ENCODE measurements around the gene CPM.
"Not testable (repeated sequence)": the region's sequence is repeated elsewhere in the genome, so short reads cannot be mapped to it uniquely, and the experiment has no call there.

Gene CPM

DNA sequence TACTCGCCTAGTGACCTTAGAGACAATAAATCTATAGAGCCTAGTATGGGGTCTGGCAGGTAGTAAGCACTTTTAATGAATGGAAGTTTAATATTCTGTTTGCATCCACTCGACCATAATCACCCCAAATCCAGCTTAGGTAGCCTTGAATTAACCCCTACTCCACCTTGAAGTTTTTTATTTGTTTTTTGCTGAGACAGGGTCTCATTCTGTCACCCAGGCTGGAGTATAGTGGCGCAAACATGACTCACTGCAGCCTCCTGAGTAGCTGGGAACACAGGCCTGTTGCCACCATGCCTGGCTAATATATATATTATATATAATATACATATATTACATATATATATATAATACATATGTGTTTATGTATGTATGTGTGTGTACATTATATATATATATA lies 86.2 kb downstream of the CPM start:
- DNase-seq: no peak

DNA sequence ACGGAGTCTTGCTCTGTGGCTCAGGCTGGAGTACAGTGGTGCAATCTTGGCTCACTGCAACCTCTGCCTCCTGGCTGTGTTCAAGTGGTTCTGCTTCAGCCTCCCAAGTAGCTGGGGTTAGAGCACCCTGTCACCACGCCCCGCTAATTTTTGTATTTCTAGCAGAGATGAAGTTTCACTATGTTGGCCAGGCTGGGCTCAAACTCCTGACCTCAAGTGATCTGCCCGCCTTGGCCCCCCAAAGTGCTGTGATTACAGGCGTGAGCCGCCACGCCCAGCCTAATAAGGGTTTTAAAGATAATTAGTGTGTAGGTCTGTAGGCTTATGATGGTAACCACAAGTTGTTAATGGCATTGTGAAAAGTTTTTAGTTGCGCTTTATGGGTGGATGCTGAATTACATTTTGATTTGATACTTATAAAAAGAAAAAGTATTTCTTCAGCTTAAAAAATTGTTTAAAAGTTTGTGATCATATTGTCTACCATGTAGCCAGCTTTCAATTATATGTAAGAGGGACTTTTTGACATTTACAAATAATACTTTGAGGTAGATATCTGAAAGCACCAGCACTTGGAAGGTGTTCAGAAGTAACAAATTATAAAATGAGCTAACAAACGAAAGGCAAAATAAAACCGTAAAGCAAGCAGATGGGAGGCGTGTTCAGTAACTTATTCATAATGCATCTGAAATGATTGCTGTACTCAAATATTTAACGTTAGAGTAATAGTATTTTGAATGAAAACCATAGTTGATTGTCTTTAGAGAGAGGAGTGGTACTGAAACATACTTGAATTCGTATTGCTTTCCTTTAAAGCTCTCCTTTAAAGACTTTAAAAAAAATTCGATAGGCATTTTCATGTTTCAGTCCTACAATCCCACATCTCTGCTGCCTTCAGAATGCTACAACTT lies 87.9 kb downstream of the CPM start:
- no peak for DNase-seq

DNA sequence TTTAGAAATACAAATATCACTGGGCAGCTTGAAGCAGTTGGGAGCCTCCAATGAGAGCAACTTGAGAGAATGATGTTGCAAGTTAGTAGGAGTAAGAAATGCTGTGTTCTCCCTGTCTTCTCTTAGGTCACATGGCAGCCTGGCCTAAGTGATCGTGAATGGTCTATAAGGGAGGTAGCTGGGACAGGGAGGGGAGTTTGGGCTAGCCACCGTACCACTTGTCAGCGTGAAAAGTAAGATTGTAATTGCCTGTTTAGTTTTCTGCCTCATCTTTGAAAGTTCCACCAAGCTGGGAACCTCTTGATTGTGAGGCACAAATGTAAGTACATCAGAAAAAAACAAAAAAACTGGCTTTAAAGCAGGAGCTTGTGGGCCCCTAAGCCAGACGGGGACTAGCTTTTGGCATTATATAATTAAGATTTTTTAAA lies 88.6 kb downstream of the CPM start:
- no peak for DNase-seq

DNA sequence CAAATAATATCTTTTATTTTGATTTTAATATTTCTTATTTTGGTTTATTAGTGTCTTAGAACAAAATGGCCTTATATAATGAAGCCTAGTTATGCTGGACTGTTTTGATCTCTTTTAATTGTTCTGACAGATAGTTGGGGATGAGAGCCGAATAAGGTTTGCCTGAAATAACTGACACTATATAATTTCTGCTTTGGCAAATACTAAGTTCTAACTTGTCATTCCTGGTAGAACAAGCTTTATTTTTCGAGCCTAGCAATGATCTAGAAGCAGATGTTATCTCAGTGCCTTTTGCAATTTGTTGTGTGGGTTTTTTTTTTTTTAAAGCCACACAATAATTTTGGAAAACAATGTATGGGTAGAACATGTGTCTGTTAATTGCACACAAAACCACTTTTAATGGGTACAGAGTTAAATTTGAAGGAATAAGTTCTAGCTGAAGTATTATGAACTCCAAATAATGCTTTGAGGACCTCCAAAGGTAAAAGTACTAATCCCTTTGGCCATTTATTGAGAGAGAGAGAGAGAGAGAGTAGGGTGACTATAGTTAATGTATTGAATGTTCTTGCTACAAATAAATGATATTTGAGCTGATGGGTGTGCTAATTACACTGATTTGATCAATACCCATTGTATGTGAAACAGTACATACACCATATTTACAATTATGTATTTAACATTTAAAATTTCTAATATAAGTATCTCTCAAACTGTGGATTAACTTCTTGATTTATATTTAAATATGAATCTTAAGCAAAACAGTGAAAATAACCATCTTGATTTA lies 90.0 kb downstream of the CPM start:
- no peak for DNase-seq

DNA sequence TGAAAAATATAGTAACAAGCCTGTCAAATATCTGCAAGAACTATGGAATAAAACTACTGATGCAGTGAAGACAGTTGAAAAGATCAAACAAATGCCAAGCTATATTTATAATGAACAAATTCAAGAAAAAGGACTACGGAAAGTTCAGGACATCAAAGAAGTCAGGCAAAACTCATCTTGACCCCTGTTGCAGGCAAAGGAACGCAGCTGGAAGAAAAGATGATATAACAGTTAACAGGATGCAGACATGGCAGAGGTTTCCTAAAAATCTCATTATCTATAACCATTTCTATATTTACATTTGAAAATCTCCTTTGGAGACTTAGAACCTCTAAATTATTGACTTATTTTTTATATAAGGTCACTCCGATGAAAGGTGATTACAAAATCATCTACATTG lies 90.8 kb downstream of the CPM start:
- no peak for DNase-seq

DNA sequence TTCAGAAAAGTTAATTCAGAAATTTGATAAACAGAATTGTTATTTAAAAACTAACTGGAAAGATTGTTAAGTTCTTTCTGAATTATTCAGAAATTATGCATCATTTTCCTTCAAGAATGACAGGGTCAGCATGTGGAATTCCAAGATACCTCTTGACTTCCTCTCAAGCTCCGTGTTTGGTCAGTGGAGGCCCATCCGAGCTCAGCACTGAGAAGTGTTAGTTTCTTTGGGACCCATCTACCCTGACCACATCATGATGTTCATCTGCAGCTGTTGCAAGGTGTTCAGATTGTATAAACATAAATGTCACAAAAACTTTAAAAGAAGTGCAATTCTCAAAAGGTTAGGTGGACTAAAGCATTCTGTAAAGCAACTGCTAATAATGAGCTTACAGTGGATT lies 91.3 kb downstream of the CPM start:
- no peak for DNase-seq

DNA sequence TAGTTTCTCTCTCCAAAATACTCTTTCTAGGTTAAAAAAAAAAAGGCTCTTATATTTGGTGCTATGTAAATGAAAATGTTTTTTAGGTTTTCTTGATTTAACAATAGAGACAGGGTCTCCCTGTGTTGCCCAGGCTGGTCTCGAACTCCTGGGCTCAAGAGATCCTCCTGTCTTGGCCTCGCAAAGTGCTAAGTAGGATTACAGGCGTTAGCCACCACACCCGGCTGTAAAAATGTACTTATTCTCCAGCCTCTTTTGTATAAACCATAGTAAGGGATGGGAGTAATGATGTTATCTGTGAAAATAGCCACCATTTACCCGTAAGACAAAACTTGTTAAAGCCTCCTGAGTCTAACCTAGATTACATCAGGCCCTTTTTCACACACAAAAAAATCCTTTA lies 91.8 kb downstream of the CPM start:
- not testable (repeated sequence) for DNase-seq

DNA sequence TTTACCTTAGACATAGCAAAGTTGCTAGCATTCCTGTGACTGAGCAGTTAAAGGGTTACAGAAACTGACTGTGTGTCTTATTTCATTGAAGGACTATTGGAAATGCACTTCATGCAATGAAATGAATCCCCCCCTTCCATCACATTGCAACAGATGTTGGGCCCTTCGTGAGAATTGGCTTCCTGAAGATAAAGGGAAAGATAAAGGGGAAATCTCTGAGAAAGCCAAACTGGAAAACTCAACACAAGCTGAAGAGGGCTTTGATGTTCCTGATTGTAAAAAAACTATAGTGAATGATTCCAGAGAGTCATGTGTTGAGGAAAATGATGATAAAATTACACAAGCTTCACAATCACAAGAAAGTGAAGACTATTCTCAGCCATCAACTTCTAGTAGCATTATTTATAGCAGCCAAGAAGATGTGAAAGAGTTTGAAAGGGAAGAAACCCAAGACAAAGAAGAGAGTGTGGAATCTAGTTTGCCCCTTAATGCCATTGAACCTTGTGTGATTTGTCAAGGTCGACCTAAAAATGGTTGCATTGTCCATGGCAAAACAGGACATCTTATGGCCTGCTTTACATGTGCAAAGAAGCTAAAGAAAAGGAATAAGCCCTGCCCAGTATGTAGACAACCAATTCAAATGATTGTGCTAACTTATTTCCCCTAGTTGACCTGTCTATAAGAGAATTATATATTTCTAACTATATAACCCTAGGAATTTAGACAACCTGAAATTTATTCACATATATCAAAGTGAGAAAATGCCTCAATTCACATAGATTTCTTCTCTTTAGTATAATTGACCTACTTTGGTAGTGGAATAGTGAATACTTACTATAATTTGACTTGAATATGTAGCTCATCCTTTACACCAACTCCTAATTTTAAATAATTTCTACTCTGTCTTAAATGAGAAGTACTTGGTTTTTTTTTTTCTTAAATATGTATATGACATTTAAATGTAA lies 93.5 kb downstream of the CPM start:
- no peak for DNase-seq

DNA sequence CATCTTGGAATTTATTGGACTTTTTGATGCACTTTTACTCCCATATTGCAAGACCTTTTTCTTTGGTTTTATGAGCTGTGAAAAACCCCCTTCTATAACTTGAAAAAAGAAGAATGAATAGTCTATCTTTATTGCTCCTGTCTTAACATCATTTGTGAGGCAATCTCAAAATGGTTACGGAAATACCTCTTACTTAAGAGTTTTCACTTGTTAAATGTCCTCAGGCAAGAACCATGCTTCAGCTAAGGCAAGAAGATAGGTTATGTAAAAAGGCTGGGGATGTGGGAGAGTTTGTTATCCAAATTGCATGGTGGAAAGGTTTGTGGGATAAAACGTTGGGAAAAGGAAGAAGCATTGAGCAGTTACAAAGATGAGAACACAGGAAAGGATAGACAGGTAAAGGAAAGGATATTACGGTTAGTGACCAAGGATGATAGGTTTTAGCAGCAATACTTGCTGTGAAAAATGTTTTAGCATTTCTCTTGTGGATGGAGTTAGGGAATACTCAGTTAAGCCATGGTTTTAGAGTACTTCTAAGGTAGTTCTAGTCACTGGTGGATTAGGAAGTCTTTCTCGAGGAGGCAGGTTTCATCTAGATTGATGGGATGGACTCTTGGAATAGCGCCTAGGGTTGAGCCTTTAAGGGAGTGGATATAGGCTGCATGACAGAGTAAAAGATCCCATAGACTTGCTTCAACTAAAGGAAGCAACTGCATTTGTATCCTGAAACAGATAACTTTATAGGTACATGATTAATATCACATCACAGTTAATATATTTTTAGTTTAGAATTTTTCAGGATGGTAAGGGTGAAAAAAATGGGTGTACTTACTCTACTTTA lies 94.7 kb downstream of the CPM start:
- no peak for DNase-seq

DNA sequence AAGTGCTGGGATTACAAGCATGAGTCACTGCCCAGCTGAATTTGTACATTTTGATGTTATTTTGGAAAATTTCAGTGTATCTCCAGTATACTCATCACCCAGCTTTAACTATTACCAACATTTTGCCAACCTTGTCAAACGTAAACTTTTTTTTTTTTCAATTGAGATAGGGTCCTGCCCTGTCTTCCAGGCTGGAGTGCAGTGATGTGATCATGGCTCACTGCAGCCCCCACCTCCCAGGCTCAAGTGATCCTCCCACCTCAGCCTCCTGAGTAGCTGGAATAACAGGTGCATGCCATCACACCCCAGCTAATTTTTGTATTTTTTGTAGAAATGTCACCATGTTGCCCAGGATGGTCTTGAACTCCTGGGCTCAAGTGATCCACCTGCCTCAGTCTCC lies 95.8 kb downstream of the CPM start:
- no peak for DNase-seq

DNA sequence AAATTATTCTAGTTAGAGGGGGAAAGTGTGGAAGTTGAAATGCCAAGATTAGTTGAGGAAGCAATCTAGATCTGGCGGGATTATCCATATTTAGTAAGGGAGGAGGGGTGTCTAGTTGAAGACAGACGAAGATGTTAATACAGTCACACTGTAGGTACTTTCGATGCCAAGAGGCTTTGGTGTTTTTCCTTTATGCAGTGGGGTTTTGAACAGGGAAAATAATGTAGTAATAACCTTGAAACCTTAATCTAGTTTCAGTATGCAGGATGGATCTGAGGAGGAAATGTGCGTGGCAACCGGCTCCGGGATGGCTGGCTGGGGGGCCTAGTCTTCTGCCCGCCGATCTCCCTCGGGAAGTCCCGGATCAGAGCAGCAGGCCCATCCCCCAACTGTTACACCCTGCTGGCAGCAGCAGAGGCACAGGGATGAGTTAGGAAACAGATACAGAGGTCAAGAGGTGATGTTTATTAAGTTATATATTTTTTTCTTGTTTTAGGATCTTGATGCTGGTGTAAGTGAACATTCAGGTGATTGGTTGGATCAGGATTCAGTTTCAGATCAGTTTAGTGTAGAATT lies 97.5 kb downstream of the CPM start:
- DNase-seq: no peak

DNA sequence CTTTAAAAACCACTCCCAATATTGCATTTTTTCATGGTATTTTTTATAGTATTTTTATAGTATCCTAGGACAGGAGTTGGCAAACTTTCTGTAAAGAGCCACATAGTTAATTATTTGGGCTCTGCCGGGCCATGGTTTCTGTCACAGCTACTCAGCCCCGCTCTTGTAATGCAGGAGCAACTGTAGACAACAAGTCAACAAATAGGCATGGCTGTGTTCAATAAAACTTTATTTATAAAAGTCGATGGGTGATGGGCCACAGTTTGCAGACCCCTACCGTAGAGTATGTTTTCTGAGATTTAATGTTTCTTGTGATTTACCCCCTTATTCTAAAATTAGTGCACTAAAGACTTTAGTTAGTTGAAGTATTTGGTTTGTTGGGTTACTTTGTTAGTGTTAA lies 99.5 kb downstream of the CPM start:
- no peak for DNase-seq

DNA sequence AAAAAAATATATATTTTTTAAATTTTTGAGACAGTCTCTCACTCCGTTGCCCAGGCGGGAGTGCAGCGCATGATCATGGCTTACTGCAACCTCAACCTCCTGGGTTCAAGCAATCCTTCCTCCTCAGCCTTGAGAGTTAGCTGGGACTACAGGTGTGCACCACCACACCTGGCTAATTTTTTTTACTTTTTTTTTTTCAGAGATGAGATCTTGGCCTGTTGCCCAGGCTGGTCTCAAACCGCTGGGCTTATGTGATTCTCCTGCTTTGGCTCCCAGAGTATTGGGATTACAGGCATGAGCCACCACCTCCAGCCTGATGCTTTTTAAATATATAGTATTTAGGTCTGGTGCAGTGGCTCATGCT lies 100.5 kb downstream of the CPM start:
- no peak for DNase-seq

DNA sequence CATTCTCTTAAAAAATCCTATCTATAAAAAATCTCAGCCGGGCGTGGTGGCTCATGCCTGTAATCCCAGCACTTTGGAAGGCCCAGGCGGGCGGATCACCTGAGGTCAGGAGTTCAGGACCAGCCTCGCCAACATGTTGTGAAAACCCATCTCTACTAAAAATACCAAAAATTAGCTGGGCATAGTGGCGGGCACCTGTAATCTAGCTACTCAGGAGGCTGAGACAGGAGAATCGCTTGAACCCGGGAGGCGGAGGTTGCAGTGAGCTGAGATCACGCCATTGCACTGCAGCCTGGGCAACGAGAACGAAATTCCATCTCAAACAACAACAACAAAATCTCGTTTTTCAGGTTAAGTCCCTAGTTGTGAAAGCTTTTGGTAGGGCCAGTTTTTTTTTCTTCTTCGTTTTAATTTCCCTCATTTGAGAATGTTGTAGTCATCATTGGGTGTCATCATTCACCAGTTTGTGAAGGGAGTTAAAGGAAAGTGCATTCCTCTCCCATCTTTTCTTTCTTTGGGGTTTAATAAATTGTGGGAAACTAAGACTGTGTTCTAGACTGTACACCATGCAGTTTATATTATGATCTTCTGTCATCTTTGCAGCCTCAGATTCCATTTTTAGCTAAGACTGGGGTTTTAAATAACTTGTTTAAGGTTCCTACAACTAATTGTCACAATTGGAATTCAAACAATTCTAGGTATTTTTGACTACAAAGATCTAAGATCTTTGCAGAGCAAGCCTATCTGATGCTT lies 101.0 kb downstream of the CPM start:
- DNase-seq: no peak

DNA sequence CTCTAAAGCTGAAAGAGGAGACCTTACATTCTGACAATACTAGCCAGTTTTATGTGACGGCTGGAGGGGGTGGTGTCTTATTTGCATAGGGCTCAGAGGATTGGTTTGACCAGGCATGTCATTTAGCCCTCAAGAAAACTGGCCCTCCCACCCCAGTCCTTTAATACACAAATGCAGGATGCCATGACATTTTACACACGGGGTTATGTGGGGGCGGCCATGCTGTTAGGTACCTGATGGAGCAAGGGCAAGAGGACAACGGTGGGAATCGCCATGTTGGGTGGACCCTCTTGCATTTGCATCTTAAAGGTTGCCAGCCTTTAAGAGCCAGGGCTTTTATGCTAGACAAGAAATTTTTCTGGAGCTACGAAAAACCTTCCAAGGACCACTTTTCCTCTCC lies 101.7 kb downstream of the CPM start:
- DNase-seq: no peak

DNA sequence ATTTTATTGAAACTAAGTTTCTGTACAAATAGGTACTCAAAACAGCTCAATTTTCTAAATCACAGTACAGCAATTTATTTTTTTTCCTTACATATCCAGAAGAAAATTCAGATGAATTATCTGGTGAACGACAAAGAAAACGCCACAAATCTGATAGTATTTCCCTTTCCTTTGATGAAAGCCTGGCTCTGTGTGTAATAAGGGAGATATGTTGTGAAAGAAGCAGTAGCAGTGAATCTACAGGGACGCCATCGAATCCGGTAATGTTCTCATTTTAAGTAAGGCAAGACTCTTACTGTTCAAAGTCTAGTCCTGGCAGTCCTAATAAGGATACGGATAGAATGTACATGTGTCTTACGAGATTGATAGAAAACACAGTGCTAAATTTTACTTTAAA lies 104.3 kb downstream of the CPM start:
- DNase-seq: no peak

DNA sequence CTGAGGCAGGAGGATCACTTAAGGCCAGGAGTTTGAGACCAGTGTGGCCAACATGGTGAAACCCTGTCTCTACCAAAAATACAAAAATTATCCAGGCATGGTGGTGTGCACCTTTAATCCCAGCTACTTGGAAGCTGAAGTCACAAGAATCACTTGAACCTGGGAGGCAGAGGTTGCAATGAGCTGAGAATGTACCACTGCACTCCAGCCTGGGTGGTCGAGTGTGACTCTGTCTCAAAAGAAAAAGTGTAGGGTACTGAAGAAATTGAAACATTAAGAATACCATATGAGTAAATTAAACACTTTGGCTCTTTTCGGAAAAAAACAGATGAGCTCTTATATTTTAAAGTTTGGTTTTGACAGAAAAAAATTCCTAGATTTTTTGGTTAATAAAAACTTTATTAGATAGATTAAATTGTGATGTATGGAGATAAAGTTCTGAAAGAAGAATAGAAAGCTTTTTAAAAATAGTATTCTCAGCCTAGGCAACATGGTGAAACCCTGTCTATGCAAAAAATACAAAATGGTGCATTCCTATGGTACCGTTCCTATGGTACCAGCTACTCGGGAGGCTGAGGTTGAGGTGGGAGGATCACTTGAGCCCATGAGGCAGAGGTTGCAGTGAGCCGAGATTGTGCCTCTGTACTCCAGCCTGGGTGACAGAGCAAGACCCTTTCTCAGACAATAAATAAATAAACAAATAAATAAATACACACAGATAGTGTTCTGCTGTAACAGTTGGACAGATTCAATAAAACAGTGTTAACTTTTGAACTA lies 104.9 kb downstream of the CPM start:
- no peak for DNase-seq

DNA sequence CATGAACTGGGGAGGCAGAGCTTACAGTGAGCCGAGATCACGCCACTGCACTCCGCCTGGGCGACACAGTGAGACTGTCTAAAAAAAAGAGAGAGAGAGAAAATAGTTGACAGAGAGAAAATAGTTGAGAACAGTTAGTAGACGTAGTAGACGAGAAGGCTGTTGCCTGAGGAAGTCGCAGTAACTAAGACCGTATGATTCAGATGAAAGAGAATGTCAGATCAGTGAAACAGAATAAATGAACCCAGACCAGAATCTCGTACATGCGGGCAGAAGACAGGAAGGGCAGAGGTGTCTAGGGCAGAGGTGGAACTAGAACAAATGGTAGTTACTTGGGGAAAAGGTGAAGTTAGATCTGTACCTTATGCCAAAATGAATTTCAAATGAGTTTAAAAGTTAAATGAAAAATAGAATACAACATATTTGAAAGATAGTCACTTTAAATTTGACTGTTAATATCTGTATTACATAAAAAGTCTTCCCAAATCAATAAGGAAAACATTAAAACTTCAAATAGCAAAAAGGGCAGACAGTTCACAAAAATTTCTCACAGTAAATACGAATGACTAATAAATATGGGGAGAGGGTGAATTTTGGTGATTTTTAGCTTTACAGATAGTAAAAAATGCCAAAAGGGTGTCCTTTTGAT lies 107.3 kb downstream of the CPM start:
- DNase-seq: no peak

DNA sequence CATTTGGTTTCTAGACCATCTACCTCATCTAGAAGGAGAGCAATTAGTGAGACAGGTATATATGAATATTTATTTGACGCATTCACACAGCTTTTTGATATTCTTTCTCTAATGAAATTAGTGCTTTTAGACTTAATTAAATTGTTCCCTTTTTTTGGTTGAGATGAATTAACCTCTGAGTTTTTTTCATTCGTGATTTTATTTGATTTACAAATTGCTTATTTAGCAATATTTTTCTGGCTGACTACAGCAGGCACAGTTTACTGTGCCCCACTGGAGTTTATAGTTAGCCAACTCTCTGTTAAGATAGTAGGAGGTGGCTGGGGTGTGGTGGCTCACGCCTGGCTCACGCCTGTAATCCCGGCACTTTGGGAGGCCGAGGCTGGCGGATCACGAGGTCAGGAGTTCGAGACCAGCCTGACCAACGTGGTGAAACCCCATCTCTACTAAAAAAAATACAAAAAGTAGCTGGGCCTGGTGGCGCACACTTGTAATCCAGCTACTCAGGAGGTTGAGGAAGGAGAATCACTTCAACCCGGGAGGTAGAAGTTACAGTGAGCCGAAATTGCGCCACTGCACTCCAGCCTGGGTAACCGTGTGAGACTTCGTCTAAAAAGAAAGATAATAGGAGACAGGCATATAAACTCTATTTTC lies 108.2 kb downstream of the CPM start:
- no peak for DNase-seq
